ENCODE data around the gene CROCC2.
"Not testable (repeated sequence)": the region's sequence is repeated elsewhere in the genome, so short reads cannot be mapped to it uniquely, and the experiment has no call there.

The CROCC2 gene

GRCh38 chr2:240972201-240972600, 66.1 kb downstream of the CROCC2 start:
- DNase-seq, result no peak

GRCh38 chr2:240972636-240973521, 66.7 kb downstream of the CROCC2 start:
- DNase-seq, result no peak

GRCh38 chr2:240974771-240975572, 68.8 kb downstream of the CROCC2 start:
- DNase-seq, result no peak

- DNase-seq, result not testable (repeated sequence)
These were observed 69.8 kb downstream of the CROCC2 start for GRCh38 chr2:240975903-240976302.

- no peak for DNase-seq
These were observed 75.1 kb downstream of the CROCC2 start for GRCh38 chr2:240981280-240981679.

GRCh38 chr2:240981871-240982800, 76.0 kb downstream of the CROCC2 start:
- DNase-seq, result no peak

GRCh38 chr2:240982821-240983281, 76.7 kb downstream of the CROCC2 start:
- DNase-seq, result no peak

- no peak for DNase-seq
These were observed 77.3 kb downstream of the CROCC2 start for GRCh38 chr2:240983361-240983995.

- no peak for DNase-seq
These were observed 77.9 kb downstream of the CROCC2 start for GRCh38 chr2:240983996-240984498.

- DNase-seq, result no peak
These were observed 80.0 kb downstream of the CROCC2 start for GRCh38 chr2:240985881-240986786.

GRCh38 chr2:240986787-240987411, 80.8 kb downstream of the CROCC2 start:
- DNase-seq, result no peak

- DNase-seq, result no peak
These were observed 81.5 kb downstream of the CROCC2 start for GRCh38 chr2:240987588-240987987.

GRCh38 chr2:240988146-240988545, 82.0 kb downstream of the CROCC2 start:
- no peak for DNase-seq

GRCh38 chr2:240988571-240989271, 82.6 kb downstream of the CROCC2 start:
- DNase-seq, result no peak

GRCh38 chr2:240989451-240990265, 83.5 kb downstream of the CROCC2 start:
- DNase-seq, result no peak

- no peak for DNase-seq
These were observed 84.1 kb downstream of the CROCC2 start for GRCh38 chr2:240990266-240990529.

GRCh38 chr2:240990726-240991377, 84.7 kb downstream of the CROCC2 start:
- DNase-seq, result no peak

Data from NCI-H187 (cell line).